GM12878 (cell line): ENCODE results near the gene EYS. TPM values are rescaled to one million over a fixed set of nuclear protein-coding genes. Genes with fewer than 3 reads are reported as not detected.

Experiments
- ATAC-seq: fragments of 200-7000 bp; cut with Tn5 transposase; 3 replicates; pipeline ENCODE4 v1.9.1; 2020; ENCODE audit warnings: mild to moderate bottlenecking, moderate library complexity
- BruUV-seq: library from RNA; stranded (reverse); fragments of 400-500 nt; replicated peaks from 2 replicates; lab custom pipeline; 2021; lab: Mats Ljungman, UMichigan
- CTCF ChIA-PET: fragments of 300-600 bp; sonication (Branson Sonifier 250); formaldehyde crosslinking; extraction: SDS; loops from one replicate; lab custom pipeline; 2021; ENCODE audit warnings: inconsistent platforms; lab: Yijun Ruan, JAX
- POLR2A ChIA-PET: fragments of 350-600 bp; formaldehyde crosslinking; extraction: SDS; loops from one replicate; lab custom pipeline; 2021; ENCODE audit warnings: inconsistent platforms; lab: Charles Lee
- RAD21 ChIA-PET: fragments of 300-600 bp; sonication (Branson Sonifier 250); formaldehyde crosslinking; loops from one replicate; lab custom pipeline; 2023; ENCODE audit warnings: antibody characterized with exemption; ENCODE audit not compliant: unreplicated experiment; lab: Charles Lee
- SMC1A ChIA-PET: fragments of 300-600 bp; sonication (Branson Sonifier 250); formaldehyde crosslinking; loops from one replicate; lab custom pipeline; 2023; ENCODE audit not compliant: unreplicated experiment, uncharacterized antibody; lab: Charles Lee
- DNase-seq: peaks from one replicate; pipeline ENCODE4 v3.0.0-alpha.2; 2011; ENCODE audit warnings: low read depth, low spot score
- FAIRE-seq: peaks from 3 replicates; lab custom pipeline; 2011; peaks lifted over from hg19 to GRCh38; lab: Jason Lieb, UNC
- H2AFZ ChIP-seq: 2 replicates; pipeline ENCODE4 v1.6.0; 2011; ENCODE audit warnings: low read depth, low read length, control low read depth; ENCODE audit not compliant: control insufficient read depth
- H3K27ac ChIP-seq: 2 replicates; pipeline ENCODE4 v1.5.1; 2011; ENCODE audit warnings: control low read depth; ENCODE audit not compliant: control insufficient read depth, insufficient read depth
- H3K27me3 ChIP-seq, 2 experiments: replicated peaks in 1 of 2; 2 replicates each; pipeline versions ENCODE4 v1.6.0 to v1.6.1; 2011; ENCODE audit warnings: low read length in 1 of 2; ENCODE audit not compliant: control insufficient read depth in 2 of 2, insufficient read depth in 2 of 2
- H3K36me3 ChIP-seq, 2 experiments: 2 replicates each; pipeline ENCODE4 v1.5.1; 2011; ENCODE audit warnings: low read length in 1 of 2; ENCODE audit not compliant: control insufficient read depth in 2 of 2, insufficient read depth in 2 of 2
- H3K4me1 ChIP-seq: 2 replicates; pipeline ENCODE4 v1.6.1; 2011; ENCODE audit warnings: mild to moderate bottlenecking, low read length, moderate library complexity, mixed read lengths; ENCODE audit not compliant: control insufficient read depth, insufficient read depth
- H3K4me2 ChIP-seq: 2 replicates; pipeline ENCODE4 v1.6.0; 2011; ENCODE audit warnings: control low read depth; ENCODE audit not compliant: control insufficient read depth, insufficient read depth
- H3K4me3 ChIP-seq: fragments of 200-600 bp; sonication (generic); 2 replicates; pipeline ENCODE4 v1.5.1; 2016
- H3K79me2 ChIP-seq: 2 replicates; pipeline ENCODE4 v1.6.0; 2011; ENCODE audit warnings: low read length; ENCODE audit not compliant: control insufficient read depth, insufficient read depth
- H3K9ac ChIP-seq: 2 replicates; pipeline ENCODE4 v1.8.0; 2011; ENCODE audit warnings: low read length, control low read depth, mixed read lengths; ENCODE audit not compliant: control insufficient read depth, insufficient read depth
- H3K9me3 ChIP-seq: replicated peaks from 3 replicates; pipeline ENCODE4 v1.5.1; 2011; ENCODE audit warnings: mild to moderate bottlenecking, low read length; ENCODE audit not compliant: control insufficient read depth, insufficient read depth
- H4K20me1 ChIP-seq: 2 replicates; pipeline ENCODE4 v1.6.0; 2011; ENCODE audit not compliant: control insufficient read depth, insufficient read depth
- MTA3 ChIP-seq: IDR thresholded peaks from 2 replicates; pipeline ENCODE4 v1.6.1; 2012; ENCODE audit warnings: low read length, inconsistent platforms, borderline replicate concordance
- NBN ChIP-seq: fragments of 450-650 bp; IDR thresholded peaks from 2 replicates; pipeline ENCODE4 v1.6.1; 2016
- NFIC ChIP-seq: IDR thresholded peaks from 2 replicates; pipeline ENCODE4 v1.6.1; 2012; ENCODE audit warnings: low read depth, mild to moderate bottlenecking, inconsistent platforms, low read length, moderate library complexity
- RFX5 ChIP-seq: IDR thresholded peaks from 2 replicates; pipeline ENCODE4 v1.6.1; 2011; ENCODE audit warnings: low read depth, low read length, improper control_type of control experiment
- RUNX3 ChIP-seq: IDR thresholded peaks from 2 replicates; pipeline ENCODE4 v1.6.1; 2012; ENCODE audit warnings: low read length, inconsistent platforms
- SMAD1 ChIP-seq: fragments of 450-650 bp; IDR thresholded peaks from 2 replicates; pipeline ENCODE4 v1.6.1; 2018; ENCODE audit warnings: mild to moderate bottlenecking, low read depth; ENCODE audit not compliant: partially characterized antibody
- SUPT20H ChIP-seq: IDR thresholded peaks from 2 replicates; pipeline ENCODE4 v1.6.1; 2011; ENCODE audit warnings: low read depth, mild to moderate bottlenecking, low read length, moderate library complexity, borderline replicate concordance; ENCODE audit not compliant: control insufficient read depth
- SUZ12 ChIP-seq: fragments of 200-600 bp; sonication (generic); IDR thresholded peaks from one replicate; pipeline ENCODE4 v1.6.1; 2018; ENCODE audit warnings: antibody characterized with exemption, mild to moderate bottlenecking; ENCODE audit not compliant: unreplicated experiment
- ZNF217 ChIP-seq: fragments of 450-650 bp; IDR thresholded peaks from 2 replicates; pipeline ENCODE4 v1.6.1; 2017; ENCODE audit warnings: antibody characterized with exemption, mild to moderate bottlenecking
- WGBS: methylation state at CpG from one replicate; pipeline ENCODE4 v1.1.6; 2016; ENCODE audit warnings: low lambda C conversion rate; ENCODE audit not compliant: insufficient replicate concordance, insufficient coverage; ENCODE audit errors: missing lambda C conversion rate; 5-methylcytosine and 5-hydroxymethylcytosine counted together
- in situ Hi-C: fragments of 300-500 bp; cut with MboI; formaldehyde crosslinking; loops from 9 replicates; pipeline ENCODE4 v1.14.3; 2018; ENCODE audit warnings: mixed read lengths
- intact Hi-C: fragments of 100-400 bp; cut with micrococcal nuclease; formaldehyde crosslinking; loops from one replicate; pipeline ENCODE4 v1.14.2; 2022; ENCODE audit not compliant: unreplicated experiment
- polyA plus RNA-seq, 11 experiments: library from polyadenylated mRNA; depleted of rRNA in 4 of 11; unstranded in 6 of 11; stranded (reverse) in 5 of 11; fragments of >200 nt; fragmentation: Nextera tagmentation in 4 of 11; fragmentation: Illumina TruSeq in 1 of 11; extraction: Ambion mirVana in 4 of 11; extraction: Trizol in 1 of 11; gene quantifications; 1 replicate in 1 of 11; 2 replicates in 10 of 11; pipeline versions ENCODE4 v1.2.1 to v1.2.3, GENCODE V29; 2011 to 2016; ENCODE audit warnings: inconsistent platforms in 2 of 11, missing spikeins in 2 of 11, low read depth in 1 of 11
- total RNA-seq, 4 experiments: library from RNA; depleted of rRNA in 3 of 4; stranded (reverse); fragments of >200 nt in 3 of 4; fragmentation: Illumina TruSeq in 1 of 4; extraction: Trizol in 1 of 4; gene quantifications; 2 replicates each; pipeline versions ENCODE4 v1.2.1 to v1.2.3, GENCODE V29; 2013 to 2021

EYS gene
- total and polyA plus RNA-seq, 10 of the 15 experiments (the other 5 are each of a cell fraction or from before 2014, with no cell fraction given) = under 0.01 to 0.14 (median 0.02) TPM; not detected in 1

DNA sequence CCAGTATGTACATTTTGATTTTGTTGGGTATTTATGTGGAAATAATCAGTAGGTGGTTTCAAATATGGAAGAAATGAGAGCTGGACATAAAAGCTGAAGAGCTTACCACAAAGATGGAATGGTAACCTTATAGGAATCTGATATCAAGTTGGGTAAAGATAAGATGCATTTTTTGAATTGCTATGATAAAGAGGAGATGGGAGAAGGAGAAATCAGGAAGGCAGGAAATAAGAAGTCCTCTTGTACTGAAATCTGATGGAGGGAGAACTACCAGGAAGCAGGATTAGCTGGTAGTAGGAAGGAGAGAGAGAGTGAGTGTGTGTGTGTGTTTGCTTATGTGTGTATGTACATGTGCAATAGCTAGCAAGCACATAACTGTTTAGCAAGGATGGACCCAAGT is 1603.0 kb downstream of the EYS start:
- no peaks in the 10 kb centered on the region for H3K36me3 ChIP-seq
- H3K79me2 ChIP-seq = no peaks in the 10 kb centered on the region
- ChIA-PET SMC1A (interaction anchor here (0.6 to 1.5 kb wide), 4 partner anchors 9 to 165 kb away, joined by 3 to 4 read pairs (median 4); no protein-coding TSS in a partner anchor), POLR2A (interaction anchor here (0.6 kb wide), 1 partner anchor 264 kb away, joined by 3 read pairs; no protein-coding TSS in a partner anchor), CTCF (interaction anchor here (0.6 to 1.5 kb wide), 3 partner anchors 14 to 226 kb away, joined by 3 to 4 read pairs (median 3); no protein-coding TSS in a partner anchor), RAD21 (no interaction called here)
- FAIRE-seq (no peak), ATAC-seq (no peak), DNase-seq (no peak)
- TF ChIP-seq NBN = no peak
- no peak for TF ChIP-seq SUPT20H
- H3K4me2 ChIP-seq = no peak overlapping the region
- H3K4me1 ChIP-seq = no peaks in the 10 kb centered on the region
- H2AFZ ChIP-seq = no peak overlapping the region
- no peak overlapping the region for H3K9ac ChIP-seq
- BruUV-seq = no TSS peak
- intact Hi-C loops = no loop called here
- in situ Hi-C loops = no loop called here
- H3K9me3 ChIP-seq = no peaks in the 10 kb centered on the region
- no peaks in the 10 kb centered on the region for H3K27me3 ChIP-seq
- H3K4me3 ChIP-seq = no peak overlapping the region
- no peaks in the 10 kb centered on the region for H4K20me1 ChIP-seq
- no peak overlapping the region for H3K27ac ChIP-seq

DNA sequence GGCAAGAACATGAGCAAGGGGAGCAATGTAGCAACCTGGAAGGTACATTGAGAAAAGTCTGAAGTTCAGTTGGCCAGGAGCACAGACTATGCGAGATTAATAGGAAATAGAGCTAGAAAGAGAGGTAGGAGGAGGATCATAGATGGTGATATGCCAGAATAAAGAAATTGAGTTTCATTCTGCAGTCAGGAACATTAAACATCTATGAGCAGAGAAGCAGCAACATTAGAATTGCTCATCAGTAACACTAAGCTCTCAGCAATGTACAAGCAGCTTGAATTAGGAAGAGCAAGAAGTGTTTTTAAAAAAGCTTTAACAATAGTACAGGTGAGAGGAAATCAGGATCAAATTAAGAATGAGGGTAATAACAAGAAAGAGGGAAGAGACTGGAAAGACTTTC is 1603.5 kb downstream of the EYS start:
- H2AFZ ChIP-seq = no peak overlapping the region
- no peak overlapping the region for H3K27ac ChIP-seq
- WGBS = 0% methylated on average over 1 of the region's 1 CpG
- no peak overlapping the region for H3K9ac ChIP-seq
- FAIRE-seq = no peak
- no TSS peak for BruUV-seq
- no peak overlapping the region for H3K4me2 ChIP-seq
- ChIA-PET POLR2A (no interaction called here), SMC1A (interaction anchor here (1.5 to 1.6 kb wide), 2 partner anchors 31 to 46 kb away, joined by 4 to 5 read pairs; no protein-coding TSS in a partner anchor), RAD21 (no interaction called here), CTCF (interaction anchor here (1.4 kb wide), 2 partner anchors 160 to 227 kb away, joined by 3 to 4 read pairs; no protein-coding TSS in a partner anchor)
- H3K4me3 ChIP-seq = no peak overlapping the region
- H3K4me1 ChIP-seq = no peaks in the 10 kb centered on the region
- H4K20me1 ChIP-seq = no peaks in the 10 kb centered on the region
- H3K79me2 ChIP-seq = no peaks in the 10 kb centered on the region
- intact Hi-C loops (no loop called here), in situ Hi-C loops (no loop called here)
- no peak for ATAC-seq
- TF ChIP-seq RFX5 (no peak), SMAD1 (no peak), NFIC (no peak), ZNF217 (no peak), MTA3 (no peak), NBN (no peak), RUNX3 (no peak), SUZ12 (no peak)
- DNase-seq = no peak
- H3K27me3 ChIP-seq = no peaks in the 10 kb centered on the region
- H3K9me3 ChIP-seq = no peaks in the 10 kb centered on the region
- H3K36me3 ChIP-seq = no peaks in the 10 kb centered on the region
